SK-N-SH (cell line): ENCODE measurements around the gene PLCH1.

Experiments
- GABPA ChIP-seq: IDR thresholded peaks from 2 replicates; pipeline ENCODE4 v1.4.0; 2012; ENCODE audit warnings: low read depth, mild to moderate bottlenecking
- JUND ChIP-seq: IDR thresholded peaks from 2 replicates; pipeline ENCODE4 v1.4.0; 2012
- MAX ChIP-seq: IDR thresholded peaks from 2 replicates; pipeline ENCODE4 v1.4.0; 2012; ENCODE audit warnings: low read depth
- NRF1 ChIP-seq: IDR thresholded peaks from 2 replicates; pipeline ENCODE4 v1.6.1; 2012; ENCODE audit warnings: low read depth, mild to moderate bottlenecking, low read length
- SMC3 ChIP-seq: IDR thresholded peaks from 2 replicates; pipeline ENCODE4 v1.6.1; 2012; ENCODE audit warnings: low read depth, low read length, improper control_type of control experiment
- YY1 ChIP-seq: IDR thresholded peaks from 2 replicates; pipeline ENCODE4 v1.4.0; 2012; ENCODE audit warnings: low read depth, mild to moderate bottlenecking
- TF ChIP-seq, protein P1 (sequence below): fragments of 200-600 bp; sonication (generic); IDR thresholded peaks from 2 replicates; pipeline ENCODE4 v1.6.1; 2017; ENCODE audit warnings: antibody characterized with exemption, mild to moderate bottlenecking, moderate library complexity

GRCh38 chr3:155763870-155764463 is 19.1 kb upstream of the PLCH1 start:
- no peak for TF ChIP-seq JUND
- TF ChIP-seq, protein P1, sequence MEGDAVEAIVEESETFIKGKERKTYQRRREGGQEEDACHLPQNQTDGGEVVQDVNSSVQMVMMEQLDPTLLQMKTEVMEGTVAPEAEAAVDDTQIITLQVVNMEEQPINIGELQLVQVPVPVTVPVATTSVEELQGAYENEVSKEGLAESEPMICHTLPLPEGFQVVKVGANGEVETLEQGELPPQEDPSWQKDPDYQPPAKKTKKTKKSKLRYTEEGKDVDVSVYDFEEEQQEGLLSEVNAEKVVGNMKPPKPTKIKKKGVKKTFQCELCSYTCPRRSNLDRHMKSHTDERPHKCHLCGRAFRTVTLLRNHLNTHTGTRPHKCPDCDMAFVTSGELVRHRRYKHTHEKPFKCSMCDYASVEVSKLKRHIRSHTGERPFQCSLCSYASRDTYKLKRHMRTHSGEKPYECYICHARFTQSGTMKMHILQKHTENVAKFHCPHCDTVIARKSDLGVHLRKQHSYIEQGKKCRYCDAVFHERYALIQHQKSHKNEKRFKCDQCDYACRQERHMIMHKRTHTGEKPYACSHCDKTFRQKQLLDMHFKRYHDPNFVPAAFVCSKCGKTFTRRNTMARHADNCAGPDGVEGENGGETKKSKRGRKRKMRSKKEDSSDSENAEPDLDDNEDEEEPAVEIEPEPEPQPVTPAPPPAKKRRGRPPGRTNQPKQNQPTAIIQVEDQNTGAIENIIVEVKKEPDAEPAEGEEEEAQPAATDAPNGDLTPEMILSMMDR, result no peak
- no peak for TF ChIP-seq NRF1
- no peak for TF ChIP-seq YY1
- TF ChIP-seq MAX, result no peak
- no peak for TF ChIP-seq GABPA
- no peak for TF ChIP-seq SMC3
